GM19372 (cell line): ENCODE results near the gene FURIN.
"Not testable (repeated sequence)": the region's sequence is repeated elsewhere in the genome, so short reads cannot be mapped to it uniquely, and the experiment has no call there.

Source experiments
- ATAC-seq: cut with Tn5 transposase; IDR thresholded peaks from one replicate; pipeline ENCODE4 v1.9.1; 2021; ENCODE audit warnings: mild to moderate bottlenecking, low read depth, moderate library complexity; ENCODE audit not compliant: unreplicated experiment

The FURIN gene

DNA sequence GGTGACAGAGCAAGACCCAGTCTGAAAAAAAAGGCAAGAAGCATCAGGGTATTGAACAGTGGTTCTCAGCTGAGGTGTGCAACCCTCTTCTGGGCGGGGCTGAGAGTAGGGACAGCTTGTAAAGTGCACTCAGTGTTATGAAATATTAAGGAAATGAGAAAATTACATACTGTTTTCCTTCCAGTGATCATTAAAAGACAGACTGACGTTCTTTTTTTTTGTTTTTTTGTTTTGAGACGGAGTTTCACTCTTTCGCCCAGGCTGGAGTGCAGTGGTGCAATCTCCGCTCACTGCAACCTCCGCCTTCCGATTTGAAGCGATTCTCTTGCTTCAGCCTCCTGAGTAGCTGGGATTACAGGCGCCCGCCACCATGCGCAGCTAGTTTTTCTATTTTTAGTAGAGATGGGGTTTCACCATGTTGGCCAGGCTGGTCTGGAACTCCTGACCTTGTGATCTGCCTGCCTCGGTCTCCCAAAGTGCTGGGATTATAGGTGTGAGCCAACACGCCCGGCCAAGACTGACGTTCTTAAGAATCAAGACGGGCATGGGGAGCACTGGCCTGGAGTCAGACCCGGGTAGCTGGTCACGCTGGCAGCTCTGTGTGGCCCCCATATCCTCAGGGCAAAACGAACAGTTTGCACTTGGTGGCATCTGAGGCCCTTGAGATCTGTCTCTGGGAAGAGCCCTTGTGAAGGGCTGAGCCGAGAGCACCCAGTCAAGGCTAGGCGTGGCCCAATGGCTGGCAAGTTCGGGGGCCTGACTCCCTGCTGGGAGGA is 46.1 kb downstream of the FURIN start:
- no peak for ATAC-seq

DNA sequence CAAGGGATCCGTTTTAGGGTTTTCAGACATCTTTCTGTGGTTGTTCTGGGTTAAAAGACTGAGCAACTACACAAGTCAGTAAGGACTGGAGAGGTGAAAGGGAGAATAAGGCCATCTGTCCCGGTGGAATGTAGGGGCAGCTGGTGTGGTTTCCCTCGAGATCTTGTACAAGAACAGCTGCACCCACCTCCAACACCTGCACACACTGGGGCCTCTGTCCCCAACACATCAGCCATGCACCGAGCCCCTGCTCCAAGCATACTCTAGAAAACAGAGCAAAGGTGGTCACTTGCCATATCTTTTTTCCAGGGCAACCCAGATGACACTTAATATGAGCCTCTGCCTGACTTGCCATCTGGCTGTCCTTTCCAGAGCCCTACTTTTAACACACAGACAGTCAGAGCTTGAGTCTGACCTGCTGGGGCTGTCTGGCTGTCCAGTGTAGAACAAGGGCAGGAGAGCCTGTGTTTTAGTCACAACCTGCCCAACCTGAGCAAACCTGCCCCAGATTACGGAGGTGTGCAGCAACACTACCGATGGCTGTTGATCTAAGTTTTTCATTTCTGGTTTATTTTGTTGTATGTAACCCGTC is 46.9 kb downstream of the FURIN start:
- ATAC-seq: no peak

DNA sequence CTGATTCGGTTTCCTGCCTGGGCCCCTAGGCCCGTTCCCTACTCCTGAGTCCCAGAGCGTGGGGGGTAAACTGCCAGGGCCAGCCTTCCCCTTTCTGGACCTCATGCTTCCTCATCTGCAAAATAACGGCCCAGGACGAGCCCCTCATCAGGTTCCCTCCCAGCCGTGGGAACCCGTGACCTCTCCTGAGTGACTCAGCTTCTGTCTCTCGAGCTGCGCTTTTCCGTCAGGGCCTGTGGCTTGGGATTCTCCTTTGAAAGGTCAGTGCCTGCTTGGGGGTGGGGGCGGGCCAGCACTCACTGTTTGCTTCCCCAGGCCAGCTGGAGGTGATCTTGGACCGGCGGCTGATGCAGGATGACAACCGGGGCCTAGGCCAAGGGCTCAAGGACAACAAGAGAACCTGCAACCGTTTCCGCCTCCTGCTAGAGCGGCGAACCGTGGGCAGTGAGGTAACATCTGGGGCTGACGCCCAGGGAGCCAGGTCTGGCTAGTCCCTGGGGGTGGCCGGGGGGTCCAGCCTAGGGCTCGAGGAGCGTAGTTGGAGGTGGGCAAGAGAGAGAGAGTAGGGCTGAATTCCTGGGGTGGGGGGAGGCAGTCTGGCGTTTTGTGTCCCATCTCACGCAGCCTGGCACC is 47.5 kb downstream of the FURIN start:
- ATAC-seq: no peak

- no peak for ATAC-seq
Observed at GRCh38 chr15:90916461-90916860, 48.1 kb downstream of the FURIN start.

DNA sequence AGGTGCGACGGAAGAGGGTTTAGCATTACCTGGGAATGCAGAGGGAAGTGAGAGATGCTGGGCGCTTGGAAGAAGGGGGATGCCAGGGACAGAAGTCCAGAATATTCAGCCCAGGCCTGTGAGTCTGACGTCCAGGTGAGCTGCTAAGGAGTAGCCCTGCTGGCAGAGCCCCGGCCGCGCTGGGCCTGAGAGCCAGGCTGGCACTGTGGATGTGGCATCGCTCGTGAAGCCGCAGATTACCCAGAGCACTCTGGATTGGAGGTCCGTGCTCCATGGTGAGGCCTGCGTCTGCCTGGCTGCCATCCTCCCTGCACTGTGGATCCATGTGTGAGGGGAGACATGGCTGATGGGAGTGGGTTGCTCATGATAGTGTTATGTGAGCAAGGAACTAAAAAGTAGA is 49.2 kb downstream of the FURIN start:
- no peak for ATAC-seq

- no peak for ATAC-seq
Observed at GRCh38 chr15:90918034-90918788, 49.8 kb downstream of the FURIN start.

- ATAC-seq: no peak
Observed at GRCh38 chr15:90918835-90919234, 50.4 kb downstream of the FURIN start.

DNA sequence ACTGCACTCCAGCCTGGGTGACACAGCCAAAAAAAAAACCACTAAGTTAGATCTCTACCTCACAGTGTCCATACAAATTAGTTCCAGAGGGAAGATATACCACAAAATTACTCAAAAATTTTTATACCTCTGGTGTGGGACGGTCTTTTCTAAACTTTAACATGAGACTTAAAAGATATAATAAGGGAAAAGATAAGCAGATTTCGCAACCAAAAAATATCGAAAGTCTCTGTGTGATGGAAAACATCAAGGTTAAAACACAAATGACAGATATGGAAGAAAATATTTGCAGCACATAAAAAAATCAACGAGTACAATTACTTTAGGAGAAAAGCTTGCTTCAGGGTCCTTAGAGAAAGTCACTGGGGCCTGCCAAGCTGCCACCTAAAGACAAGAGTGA is 53.5 kb downstream of the FURIN start:
- ATAC-seq: no peak

DNA sequence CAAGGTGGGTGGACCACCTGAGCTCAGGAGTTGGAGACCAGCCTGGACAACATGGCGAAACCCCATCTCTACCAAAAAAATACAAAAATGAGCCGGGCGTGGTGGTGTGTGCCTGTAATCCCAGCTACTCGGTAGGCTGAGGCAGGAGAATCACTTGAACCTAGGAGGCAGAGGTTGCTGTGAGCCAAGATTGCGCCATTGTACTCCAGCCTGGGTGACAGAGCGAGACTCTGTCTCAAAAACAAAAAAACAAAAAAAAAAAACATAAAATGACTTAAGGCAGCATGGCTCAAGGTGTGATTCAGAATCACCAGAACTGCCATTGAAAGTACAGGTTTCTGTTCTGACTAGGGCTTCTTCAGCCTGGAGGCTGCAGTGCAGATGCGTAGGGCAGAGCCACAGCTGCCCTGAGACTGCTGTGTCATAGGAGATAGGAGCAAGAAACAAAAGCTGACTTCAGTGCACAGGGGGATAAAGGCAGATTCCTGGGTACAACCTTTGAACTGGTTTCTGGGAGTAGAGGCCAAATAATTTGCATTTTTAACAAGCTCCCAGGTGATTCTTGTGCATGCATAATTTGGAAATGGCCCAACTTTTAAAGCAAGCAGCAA is 54.4 kb downstream of the FURIN start:
- peak; percentile 64 for ATAC-seq

DNA sequence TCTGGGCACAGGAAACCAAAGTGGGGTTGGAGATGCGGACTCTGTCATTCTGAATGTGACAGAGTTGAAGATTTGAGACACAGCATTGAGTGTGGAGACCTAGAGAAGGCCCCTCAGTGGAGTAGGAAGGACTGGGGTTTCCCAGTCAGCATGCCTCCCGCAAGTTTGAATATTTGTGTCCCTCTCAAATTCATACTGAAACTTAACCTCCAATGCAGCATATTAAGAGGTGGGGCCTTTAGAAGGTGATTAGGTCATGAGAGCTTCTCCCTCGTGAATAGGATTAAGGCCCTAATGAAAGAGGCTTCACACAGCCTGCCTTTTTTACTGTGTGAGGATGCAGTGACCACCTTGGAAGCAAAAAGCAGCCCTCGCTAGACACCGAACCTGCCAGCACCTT is 56.0 kb downstream of the FURIN start:
- ATAC-seq: peak; percentile 68

DNA sequence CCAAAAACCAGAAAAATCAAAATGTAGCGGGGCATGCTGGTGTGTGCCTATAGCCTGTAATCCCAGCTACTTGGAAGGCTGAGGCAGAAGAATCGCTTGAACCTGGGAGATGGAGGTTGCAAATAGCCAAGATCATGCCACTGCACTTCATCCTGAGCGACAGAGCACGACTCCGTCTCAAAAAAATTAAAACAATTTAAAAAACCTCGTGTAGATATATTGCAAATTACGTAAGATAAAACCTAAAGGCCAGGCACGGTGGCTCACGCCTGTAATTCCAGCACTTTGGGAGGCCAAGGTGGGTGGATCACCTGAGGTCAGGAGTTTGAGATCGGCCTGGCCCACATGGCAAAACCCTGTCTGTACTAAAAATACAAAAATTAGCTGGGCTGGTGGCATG is 58.4 kb downstream of the FURIN start:
- not testable (repeated sequence) for ATAC-seq

- ATAC-seq: not testable (repeated sequence)
Observed at GRCh38 chr15:90928106-90928505, 59.7 kb downstream of the FURIN start.

DNA sequence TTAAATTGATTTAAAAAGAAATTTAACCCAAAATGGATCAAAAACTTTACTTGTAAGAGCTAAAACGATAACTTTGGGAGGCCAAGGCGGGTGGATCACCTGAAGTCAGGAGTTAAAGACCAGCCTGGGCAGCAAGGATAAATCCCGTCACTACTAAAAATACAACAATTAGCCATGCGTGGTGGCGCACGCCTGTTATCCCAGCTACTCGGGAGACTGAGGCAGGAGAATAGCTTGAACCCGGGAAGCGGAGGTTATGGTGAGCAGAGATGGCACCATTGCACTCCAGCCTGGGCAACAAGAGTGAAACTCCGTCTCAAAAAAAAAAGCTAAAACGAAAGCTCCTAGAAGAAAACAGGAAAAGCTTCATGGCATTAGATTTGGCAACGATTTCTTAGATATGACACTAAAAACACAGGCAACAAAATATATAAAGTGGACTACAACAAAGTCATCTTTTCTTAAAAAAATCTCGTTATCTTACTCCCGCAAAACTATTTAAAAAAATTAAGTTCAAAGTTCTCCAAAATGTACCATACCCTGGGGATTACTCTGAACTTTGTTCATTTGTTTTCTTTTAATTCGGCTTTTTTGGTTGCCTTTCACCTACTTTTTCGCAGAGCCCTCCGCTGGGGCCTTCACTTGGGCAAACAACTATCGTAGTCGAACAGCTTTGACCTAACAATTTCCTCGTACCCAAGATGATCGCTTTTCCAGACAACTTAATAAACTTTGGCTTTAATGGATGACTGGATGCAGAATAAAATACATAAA is 61.0 kb downstream of the FURIN start:
- ATAC-seq: no peak

DNA sequence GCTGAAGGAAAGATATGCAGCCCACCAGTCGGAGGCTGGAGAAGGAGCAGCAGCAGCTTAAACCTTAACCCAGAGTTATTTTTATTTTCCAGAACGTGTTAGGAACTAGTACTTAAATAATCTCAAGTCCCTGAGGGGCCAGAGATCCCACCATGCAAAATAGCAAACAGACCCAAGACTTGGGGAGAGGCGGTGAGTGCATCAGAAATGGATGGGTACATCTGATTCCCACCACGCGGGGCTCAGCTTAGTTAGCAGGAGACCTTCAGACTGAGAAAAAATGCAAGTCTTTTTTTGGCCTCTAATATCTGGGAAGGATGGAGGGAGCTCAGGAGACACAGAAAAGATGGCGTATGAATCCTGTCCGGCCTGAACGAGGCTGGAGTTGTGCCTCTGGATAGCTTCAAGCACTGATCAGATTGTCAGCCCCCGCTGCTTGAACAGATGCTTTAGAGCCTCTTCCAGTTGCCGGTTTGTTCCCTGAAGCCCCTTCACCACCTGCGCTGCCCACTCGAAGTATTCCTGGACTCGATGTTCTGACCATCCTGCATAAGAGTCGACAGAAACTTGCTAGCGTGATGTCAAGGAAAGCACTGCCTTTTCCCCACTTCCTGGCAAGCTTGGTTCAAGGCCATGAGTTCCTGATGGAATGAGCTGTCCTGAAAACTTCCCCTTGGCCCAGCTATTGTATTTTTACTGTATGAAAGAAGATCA is 62.6 kb downstream of the FURIN start:
- ATAC-seq: no peak

- ATAC-seq: no peak
Observed at GRCh38 chr15:90931575-90931827, 63.1 kb downstream of the FURIN start.

GRCh38 chr15:90931828-90932659 is 63.7 kb downstream of the FURIN start, which contains the start of gene HDDC3:
Gene HDDC3, minus strand, starts transcription at chr15:90932549. Its CDS starts 9 bp downstream, at chr15:90932540.
- peak; percentile 46 for ATAC-seq

GRCh38 chr15:90932660-90932991 is 64.2 kb downstream of the FURIN start:
- ATAC-seq: no peak
